ENCODE data around the gene PROSER3.

DNA sequence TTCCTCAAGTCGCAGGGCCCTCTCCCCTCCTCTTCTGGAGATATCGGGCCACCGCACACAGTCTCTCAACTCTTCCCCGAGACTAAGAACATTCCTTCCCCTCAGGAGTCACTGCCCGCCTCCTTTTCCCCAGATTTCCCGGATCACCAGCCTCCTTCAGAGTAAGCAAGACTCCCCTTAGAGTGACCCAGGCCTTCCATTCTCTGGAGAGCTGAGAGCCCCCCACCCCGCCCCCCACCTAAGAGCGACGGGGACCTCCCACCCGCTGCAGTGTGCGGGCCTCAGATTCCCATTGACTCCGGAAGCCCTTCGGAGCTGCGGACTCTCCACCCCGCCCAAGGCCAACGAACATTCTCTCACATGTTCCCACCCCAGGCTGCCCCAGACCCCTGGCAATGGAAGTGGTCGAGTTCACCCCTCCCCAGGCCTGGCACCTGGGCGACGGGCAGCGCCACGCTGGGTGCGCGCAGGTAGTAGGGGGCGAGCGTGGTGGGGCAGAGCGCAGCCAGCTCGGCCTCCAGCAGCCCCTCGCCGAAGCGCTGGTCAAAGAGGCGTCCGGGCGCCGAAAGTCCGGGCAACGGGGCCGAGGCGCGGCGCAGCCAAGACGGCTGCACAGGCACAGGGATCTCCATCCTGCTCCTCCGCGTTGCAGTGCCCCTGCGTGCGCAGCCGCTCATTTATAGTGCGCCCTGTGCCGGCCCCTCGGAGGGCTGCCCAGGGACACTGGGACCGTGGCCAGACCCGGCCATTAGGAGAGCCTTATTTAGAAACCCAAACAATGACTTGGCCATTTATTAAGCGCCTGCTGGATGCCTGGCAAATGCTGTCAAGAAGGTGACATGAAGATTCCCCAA, 1.4 kb upstream of the PROSER3 start, which contains the start of gene HSPB6:
- no peak for TF ChIP-seq POLR2A (IDR thresholded peaks at IDR 0.05; ENCODE audit: extremely low read depth, insufficient read length)
- TF ChIP-seq, protein P1, sequence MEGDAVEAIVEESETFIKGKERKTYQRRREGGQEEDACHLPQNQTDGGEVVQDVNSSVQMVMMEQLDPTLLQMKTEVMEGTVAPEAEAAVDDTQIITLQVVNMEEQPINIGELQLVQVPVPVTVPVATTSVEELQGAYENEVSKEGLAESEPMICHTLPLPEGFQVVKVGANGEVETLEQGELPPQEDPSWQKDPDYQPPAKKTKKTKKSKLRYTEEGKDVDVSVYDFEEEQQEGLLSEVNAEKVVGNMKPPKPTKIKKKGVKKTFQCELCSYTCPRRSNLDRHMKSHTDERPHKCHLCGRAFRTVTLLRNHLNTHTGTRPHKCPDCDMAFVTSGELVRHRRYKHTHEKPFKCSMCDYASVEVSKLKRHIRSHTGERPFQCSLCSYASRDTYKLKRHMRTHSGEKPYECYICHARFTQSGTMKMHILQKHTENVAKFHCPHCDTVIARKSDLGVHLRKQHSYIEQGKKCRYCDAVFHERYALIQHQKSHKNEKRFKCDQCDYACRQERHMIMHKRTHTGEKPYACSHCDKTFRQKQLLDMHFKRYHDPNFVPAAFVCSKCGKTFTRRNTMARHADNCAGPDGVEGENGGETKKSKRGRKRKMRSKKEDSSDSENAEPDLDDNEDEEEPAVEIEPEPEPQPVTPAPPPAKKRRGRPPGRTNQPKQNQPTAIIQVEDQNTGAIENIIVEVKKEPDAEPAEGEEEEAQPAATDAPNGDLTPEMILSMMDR (IDR thresholded peaks at IDR 0.05; ENCODE audit: low read depth, low read length): no peak
- TF ChIP-seq MYC (IDR thresholded peaks at IDR 0.05; ENCODE audit: low read depth, low read length): no peak
- TF ChIP-seq, protein P2, sequence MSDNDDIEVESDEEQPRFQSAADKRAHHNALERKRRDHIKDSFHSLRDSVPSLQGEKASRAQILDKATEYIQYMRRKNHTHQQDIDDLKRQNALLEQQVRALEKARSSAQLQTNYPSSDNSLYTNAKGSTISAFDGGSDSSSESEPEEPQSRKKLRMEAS (IDR thresholded peaks at IDR 0.05; ENCODE audit: low read depth, low read length): no peak

All from NB4 (cell line).